Liver (tissue), 9 donors: ENCODE measurements around the gene CLDN5. TPM values are rescaled to one million over a fixed set of nuclear protein-coding genes. Genes with fewer than 3 reads are reported as not detected.

Experiments used
- DNase-seq: peaks from one replicate; pipeline ENCODE4 v3.0.0-alpha.2; 2017; ENCODE audit warnings: low spot score
- H3K27ac ChIP-seq, 2 donors: one replicate each; pipeline ENCODE4 v1.7.0; 2013; ENCODE audit warnings: inconsistent platforms in 2 of 2, low read length in 2 of 2, control low read depth in 1 of 2, low read depth in 1 of 2, mild to moderate bottlenecking in 1 of 2
- H3K27me3 ChIP-seq, 4 donors: one replicate each; pipeline versions ENCODE4 v1.6.1 to v1.7.0; 2013; ENCODE audit warnings: low read length in 3 of 4, inconsistent platforms in 1 of 4, mild to moderate bottlenecking in 1 of 4, moderate library complexity in 1 of 4; ENCODE audit not compliant: control insufficient read depth in 4 of 4, insufficient read depth in 4 of 4
- H3K36me3 ChIP-seq, 4 donors: one replicate each; pipeline versions ENCODE4 v1.6.1 to v1.7.0; 2013; ENCODE audit warnings: low read length in 3 of 4, mild to moderate bottlenecking in 3 of 4, low read depth in 1 of 4, moderate library complexity in 1 of 4; ENCODE audit not compliant: control insufficient read depth in 4 of 4, insufficient read depth in 3 of 4
- H3K4me1 ChIP-seq, 4 donors: one replicate each; pipeline versions ENCODE4 v1.6.1 to v1.7.0; 2013; ENCODE audit warnings: low read length in 3 of 4, mild to moderate bottlenecking in 3 of 4, moderate library complexity in 1 of 4; ENCODE audit not compliant: control insufficient read depth in 4 of 4, insufficient read depth in 4 of 4
- H3K4me3 ChIP-seq, 3 donors: one replicate each; pipeline versions ENCODE4 v1.6.1 to v1.7.0; 2013; ENCODE audit warnings: low read length in 3 of 3, control low read depth in 1 of 3, low read depth in 1 of 3, mild to moderate bottlenecking in 1 of 3
- H3K9ac ChIP-seq, 2 donors: one replicate each; pipeline ENCODE4 v1.7.0; 2013; ENCODE audit warnings: low read length in 2 of 2, mild to moderate bottlenecking in 2 of 2, moderate library complexity in 2 of 2, control low read depth in 1 of 2, low read depth in 1 of 2
- H3K9me3 ChIP-seq, 4 donors: one replicate each; pipeline versions ENCODE4 v1.6.1 to v1.7.0; 2013; ENCODE audit warnings: low read length in 3 of 4; ENCODE audit not compliant: control insufficient read depth in 4 of 4
- ATF3 ChIP-seq: IDR thresholded peaks from 2 replicates; pipeline ENCODE4 v1.6.1; 2016; ENCODE audit warnings: antibody characterized with exemption
- CTCF ChIP-seq: fragments of 150-350 bp; IDR thresholded peaks from 2 replicates; pipeline ENCODE4 v1.5.1; 2017; ENCODE audit warnings: improper control_type of control experiment, low read depth, low read length; ENCODE audit not compliant: missing input control
- FOXA1 ChIP-seq: IDR thresholded peaks from 2 replicates; pipeline ENCODE4 v1.6.1; 2016; ENCODE audit warnings: antibody characterized with exemption
- FOXA2 ChIP-seq: IDR thresholded peaks from 2 replicates; pipeline ENCODE4 v1.6.1; 2016; ENCODE audit warnings: antibody characterized with exemption
- HNF4A ChIP-seq, 2 donors: conservative IDR thresholded peaks; 2 replicates each; pipeline ENCODE4 v1.6.1; 2016; ENCODE audit warnings: antibody characterized with exemption in 2 of 2, mild to moderate bottlenecking in 2 of 2
- HNF4G ChIP-seq: IDR thresholded peaks from 2 replicates; pipeline ENCODE4 v1.6.1; 2016; ENCODE audit warnings: antibody characterized with exemption
- JUND ChIP-seq, 2 donors: IDR thresholded peaks; 2 replicates each; pipeline ENCODE4 v1.6.1; 2016; ENCODE audit warnings: antibody characterized with exemption in 2 of 2
- MAX ChIP-seq: IDR thresholded peaks from 2 replicates; pipeline ENCODE4 v1.6.1; 2016; ENCODE audit warnings: antibody characterized with exemption
- NR2F2 ChIP-seq: IDR thresholded peaks from 2 replicates; pipeline ENCODE4 v1.6.1; 2016; ENCODE audit warnings: antibody characterized with exemption
- RAD21 ChIP-seq, 2 donors: IDR thresholded peaks; 2 replicates each; pipeline ENCODE4 v1.6.1; 2016; ENCODE audit warnings: antibody characterized with exemption in 2 of 2, mild to moderate bottlenecking in 2 of 2
- REST ChIP-seq: IDR thresholded peaks from 2 replicates; pipeline ENCODE4 v1.6.1; 2016; ENCODE audit warnings: antibody characterized with exemption, mild to moderate bottlenecking
- RXRA ChIP-seq, 2 donors: IDR thresholded peaks; 2 replicates each; pipeline ENCODE4 v1.6.1; 2017 to 2018; ENCODE audit warnings: antibody characterized with exemption in 2 of 2, mild to moderate bottlenecking in 1 of 2
- TAF1 ChIP-seq: conservative IDR thresholded peaks from 2 replicates; pipeline ENCODE4 v1.6.1; 2016; ENCODE audit warnings: antibody characterized with exemption, mild to moderate bottlenecking
- YY1 ChIP-seq: IDR thresholded peaks from 2 replicates; pipeline ENCODE4 v1.6.1; 2016; ENCODE audit warnings: antibody characterized with exemption, mild to moderate bottlenecking
- ZBTB33 ChIP-seq: IDR thresholded peaks from 2 replicates; pipeline ENCODE4 v1.6.1; 2016; ENCODE audit warnings: antibody characterized with exemption
- WGBS: extraction: QIAGEN DNeasy Blood & Tissue Kit; methylation state at CpG from one replicate; pipeline ENCODE4 v1.1.7; 2013; 5-methylcytosine and 5-hydroxymethylcytosine counted together
- polyA plus RNA-seq, 2 donors: library from polyadenylated mRNA; stranded (reverse) in 1 of 2; unstranded in 1 of 2; fragments of 200-250 nt in 1 of 2; fragments of >200 nt in 1 of 2; fragmentation: Nextera tagmentation in 1 of 2; extraction: Ambion mirVana in 1 of 2; gene quantifications; one replicate each; pipeline versions ENCODE4 v1.2.1 to v1.2.3, GENCODE V29; 2013 to 2015
- total RNA-seq, 2 donors: library from RNA; depleted of rRNA; stranded (reverse); fragments of >200 nt; gene quantifications; one replicate each; pipeline ENCODE4 v1.2.3, GENCODE V29; 2014
- donor health status: healthy.
- donor health status: healthy.
- donor health status: healthy.
- donor health status: healthy.
- donor health status: healthy.

The CLDN5 gene
- total and polyA plus RNA-seq, 4 donors = 15.6 to 31.5 (median 22.4) TPM

- H3K4me3 ChIP-seq = peak overlapping the region in 2 of 3 donors; percentile 35 to 38
- peaks cover 0 to 10% (median 5%) of the 10 kb centered on the region in 4 donors for H3K27me3 ChIP-seq
- no peak overlapping the region for H3K27ac ChIP-seq
- no peak for TF ChIP-seq HNF4G
- peak overlapping the region in 1 of 2 donors; percentile 20 for H3K9ac ChIP-seq
- H3K9me3 ChIP-seq = no peaks in the 10 kb centered on the region
- H3K4me1 ChIP-seq = peaks cover 4 to 22% (median 9%) of the 10 kb centered on the region in 4 donors
- DNase-seq = no peak
- WGBS = 40% methylated on average over 9 of the region's 9 CpGs
- no peaks in the 10 kb centered on the region for H3K36me3 ChIP-seq
Measured at GRCh38 chr22:19522881-19523239, 1.4 kb downstream of the CLDN5 start.

- WGBS = 73% methylated on average over 16 of the region's 16 CpGs
- Histone ChIP-seq H3K27me3 (peaks cover 0 to 10% (median 5%) of the 10 kb centered on the region in 4 donors), H3K9ac (no peak overlapping the region), H3K9me3 (no peaks in the 10 kb centered on the region), H3K27ac (no peak overlapping the region), H3K4me1 (peaks cover 4 to 20% (median 9%) of the 10 kb centered on the region in 4 donors), H3K4me3 (peak overlapping the region in 1 of 3 donors; percentile 35), H3K36me3 (no peaks in the 10 kb centered on the region)
- no peak for TF ChIP-seq REST
- no peak for DNase-seq
Measured at GRCh38 chr22:19522190-19522880, 1.9 kb downstream of the CLDN5 start.

- Histone ChIP-seq H3K9me3 (no peaks in the 10 kb centered on the region), H3K27me3 (peaks cover 0 to 10% (median 5%) of the 10 kb centered on the region in 4 donors), H3K27ac (no peak overlapping the region), H3K9ac (no peak overlapping the region), H3K4me1 (peaks cover 4 to 16% (median 9%) of the 10 kb centered on the region in 4 donors), H3K36me3 (no peaks in the 10 kb centered on the region), H3K4me3 (no peak overlapping the region)
- 95% methylated on average over 10 of the region's 10 CpGs for WGBS
- no peak for DNase-seq
- TF ChIP-seq YY1 (no peak), FOXA2 (no peak), HNF4A (conservative IDR thresholded peaks at IDR 0.05) (no peak), RAD21 (IDR thresholded peaks at IDR 0.05) (no peak), REST (no peak), ZBTB33 (no peak), NR2F2 (no peak), CTCF (no peak), MAX (no peak), TAF1 (no peak), ATF3 (no peak), RXRA (IDR thresholded peaks at IDR 0.05) (no peak), FOXA1 (no peak), JUND (IDR thresholded peaks at IDR 0.05) (no peak)
Measured at GRCh38 chr22:19520566-19521305, 3.5 kb downstream of the CLDN5 start.
